Fibroblast of skin of right biceps (primary cell): Measurements from ENCODE around the gene SLC38A10.

ENCODE experiments used
- DNase-seq: peaks from one replicate; pipeline ENCODE4 v3.0.0-alpha.2; 2013

The SLC38A10 gene

GRCh38 chr17:81330884-81331245 is 35.8 kb upstream of the SLC38A10 start:
- no peak for DNase-seq

GRCh38 chr17:81329927-81330883 is 35.1 kb upstream of the SLC38A10 start:
- no peak for DNase-seq

- DNase-seq: peak; percentile 85
These were observed 34.1 kb upstream of the SLC38A10 start for GRCh38 chr17:81328978-81329926.

- no peak for DNase-seq
These were observed 33.4 kb upstream of the SLC38A10 start for GRCh38 chr17:81328489-81328888.

GRCh38 chr17:81325714-81326358 is 30.7 kb upstream of the SLC38A10 start:
- DNase-seq: no peak

GRCh38 chr17:81324851-81325713 is 30.0 kb upstream of the SLC38A10 start:
- no peak for DNase-seq

GRCh38 chr17:81324177-81324850 is 29.2 kb upstream of the SLC38A10 start:
- DNase-seq: no peak

- DNase-seq: no peak
These were observed 28.3 kb upstream of the SLC38A10 start for GRCh38 chr17:81323411-81323868.

GRCh38 chr17:81323083-81323369 is 27.9 kb upstream of the SLC38A10 start:
- no peak for DNase-seq

GRCh38 chr17:81322271-81323082 is 27.4 kb upstream of the SLC38A10 start:
- DNase-seq: no peak

GRCh38 chr17:81317961-81318605 is 23.0 kb upstream of the SLC38A10 start:
- no peak for DNase-seq

GRCh38 chr17:81317530-81317821 is 22.4 kb upstream of the SLC38A10 start:
- no peak for DNase-seq

GRCh38 chr17:81315885-81316391 is 20.8 kb upstream of the SLC38A10 start:
- DNase-seq: no peak

- no peak for DNase-seq
These were observed 20.2 kb upstream of the SLC38A10 start for GRCh38 chr17:81315129-81315884.

GRCh38 chr17:81314398-81315081 is 19.4 kb upstream of the SLC38A10 start:
- no peak for DNase-seq

- no peak for DNase-seq
These were observed 18.8 kb upstream of the SLC38A10 start for GRCh38 chr17:81313776-81314397.

- no peak for DNase-seq
These were observed 17.7 kb upstream of the SLC38A10 start for GRCh38 chr17:81312624-81313325.

GRCh38 chr17:81311946-81312345 is 16.8 kb upstream of the SLC38A10 start:
- no peak for DNase-seq
